Measurements from ENCODE around the gene BRK1.

The BRK1 gene

GRCh38 chr3:10136426-10137005, 21.0 kb downstream of the BRK1 start:
- H3K9me3 ChIP-seq, result no peaks in the 10 kb centered on the region
- intact Hi-C loops (cut with DNase I; ENCODE audit: low total_unique reads), result no loop called here
- no peak overlapping the region for H3K4me3 ChIP-seq
- H3K27me3 ChIP-seq, result no peaks in the 10 kb centered on the region
- H3K36me3 ChIP-seq, result no peaks in the 10 kb centered on the region
- no peak for TF ChIP-seq CTCF (IDR thresholded peaks at IDR 0.05)
- no peaks in the 10 kb centered on the region for H3K4me1 ChIP-seq
- DNase-seq, result no peak
- no peak overlapping the region for H3K27ac ChIP-seq

GRCh38 chr3:10137178-10137577, 21.7 kb downstream of the BRK1 start:
- H3K27me3 ChIP-seq, result no peaks in the 10 kb centered on the region
- no peak for TF ChIP-seq CTCF (IDR thresholded peaks at IDR 0.05)
- intact Hi-C loops (cut with DNase I; ENCODE audit: low total_unique reads), result no loop called here
- no peaks in the 10 kb centered on the region for H3K9me3 ChIP-seq
- no peaks in the 10 kb centered on the region for H3K36me3 ChIP-seq
- no peaks in the 10 kb centered on the region for H3K4me1 ChIP-seq
- H3K27ac ChIP-seq, result no peak overlapping the region
- no peak overlapping the region for H3K4me3 ChIP-seq
- no peak for DNase-seq

- DNase-seq, result peak in 1 of 2 donors; percentile 64
- intact Hi-C loops (cut with DNase I; ENCODE audit: low total_unique reads), result no loop called here
Measured at GRCh38 chr3:10140996-10141546, 25.6 kb downstream of the BRK1 start.

GRCh38 chr3:10142707-10143560, 27.5 kb downstream of the BRK1 start:
- intact Hi-C loops (cut with DNase I; ENCODE audit: low total_unique reads), result no loop called here
- no peaks in the 10 kb centered on the region for H3K9me3 ChIP-seq
- H3K36me3 ChIP-seq, result peaks cover 6 to 11% (median 8%) of the 10 kb centered on the region in 3 donors
- peak overlapping the region; percentile 93 to 94 for H3K27ac ChIP-seq
- DNase-seq, result no peak
- no peaks in the 10 kb centered on the region for H3K27me3 ChIP-seq
- peaks cover 0 to 36% (median 24%) of the 10 kb centered on the region in 4 donors for H3K4me1 ChIP-seq
- no peak for TF ChIP-seq CTCF (IDR thresholded peaks at IDR 0.05)
- H3K4me3 ChIP-seq, result peak overlapping the region; percentile 74 to 84

More at GRCh38 chr3:10140996-10141546, 25.6 kb downstream of the BRK1 start:
- Histone ChIP-seq H3K36me3 (no peaks in the 10 kb centered on the region), H3K4me3 (peak overlapping the region; percentile 74 to 84), H3K27ac (peak overlapping the region; percentile 93 to 94), H3K9me3 (no peaks in the 10 kb centered on the region), H3K4me1 (peaks cover 0 to 36% (median 24%) of the 10 kb centered on the region in 4 donors), H3K27me3 (no peaks in the 10 kb centered on the region)
- no peak for TF ChIP-seq CTCF (IDR thresholded peaks at IDR 0.05)

- Histone ChIP-seq H3K9me3 (no peaks in the 10 kb centered on the region), H3K4me1 (peaks cover 0 to 36% (median 24%) of the 10 kb centered on the region in 4 donors), H3K4me3 (no peak overlapping the region), H3K36me3 (peaks cover 23 to 34% (median 26%) of the 10 kb centered on the region in 3 donors), H3K27me3 (no peaks in the 10 kb centered on the region), H3K27ac (no peak overlapping the region)
- intact Hi-C loops (cut with DNase I; ENCODE audit: low total_unique reads), result no loop called here
- no peak for DNase-seq
- TF ChIP-seq CTCF (IDR thresholded peaks at IDR 0.05), result no peak
Measured at GRCh38 chr3:10145685-10146084, 30.2 kb downstream of the BRK1 start.

Data from tibial artery (tissue), 4 donors.